Measurements from ENCODE around the gene CD2AP. TPM values are rescaled to one million over a fixed set of nuclear protein-coding genes. Genes with fewer than 3 reads are reported as not detected.
"Not testable (repeated sequence)": the region's sequence is repeated elsewhere in the genome, so short reads cannot be mapped to it uniquely, and the experiment has no call there.

CD2AP gene
- total and polyA plus RNA-seq, 2 experiments from 2014 or later = 13.7 to 48.0 TPM

GRCh38 chr6:47438481-47439347, 38.9 kb upstream of the CD2AP start:
- WGBS (ENCODE audit: low lambda C conversion rate, missing lambda C conversion rate) = 95% methylated on average over 8 of the region's 8 CpGs
- no peak for DNase-seq (ENCODE audit: low spot score)
- H3K4me2 ChIP-seq = no peak overlapping the region

GRCh38 chr6:47439348-47439668, 38.3 kb upstream of the CD2AP start:
- Histone ChIP-seq H3K79me2 (no peaks in the 10 kb centered on the region), H3K4me2 (no peak overlapping the region), H3K27ac (no peak overlapping the region), H3K27me3 (no peaks in the 10 kb centered on the region), H3K9me2 (replicated peaks; ENCODE audit: insufficient read depth) (no peaks in the 10 kb centered on the region), H3K36me3 (replicated peaks; ENCODE audit: insufficient read depth, low read depth) (no peaks in the 10 kb centered on the region), H3K4me1 (ENCODE audit: insufficient read depth) (no peaks in the 10 kb centered on the region), H3K4me3 (no peak overlapping the region), H4K20me1 (ENCODE audit: insufficient read depth, poor library complexity, severe bottlenecking) (no peaks in the 10 kb centered on the region), H2AFZ (no peak overlapping the region), H3K9me3 (ENCODE audit: low read depth) (no peaks in the 10 kb centered on the region)
- no peak for DNase-seq (ENCODE audit: low spot score)
- no peak for TF ChIP-seq EZH2 (IDR thresholded peaks at IDR 0.05; ENCODE audit: borderline replicate concordance)
- no peak for TF ChIP-seq EZH2phosphoT487 (IDR thresholded peaks at IDR 0.05; ENCODE audit: low read depth, severe bottlenecking, unreplicated experiment)
- TF ChIP-seq CTCF (IDR thresholded peaks at IDR 0.05; ENCODE audit: poor library complexity) = no peak
- 92% methylated on average over 2 of the region's 2 CpGs for WGBS (ENCODE audit: low lambda C conversion rate, missing lambda C conversion rate)

More at GRCh38 chr6:47438481-47439347, 38.9 kb upstream of the CD2AP start:
- Histone ChIP-seq H3K4me1 (ENCODE audit: insufficient read depth) (no peaks in the 10 kb centered on the region), H3K27me3 (no peaks in the 10 kb centered on the region), H3K27ac (no peak overlapping the region), H3K9me3 (ENCODE audit: low read depth) (no peaks in the 10 kb centered on the region), H3K4me3 (no peak overlapping the region), H2AFZ (no peak overlapping the region), H3K79me2 (no peaks in the 10 kb centered on the region), H3K36me3 (replicated peaks; ENCODE audit: insufficient read depth, low read depth) (no peaks in the 10 kb centered on the region), H4K20me1 (ENCODE audit: insufficient read depth, poor library complexity, severe bottlenecking) (no peaks in the 10 kb centered on the region), H3K9me2 (replicated peaks; ENCODE audit: insufficient read depth) (no peaks in the 10 kb centered on the region)
- no peak for TF ChIP-seq EZH2 (IDR thresholded peaks at IDR 0.05; ENCODE audit: borderline replicate concordance)
- TF ChIP-seq CTCF (IDR thresholded peaks at IDR 0.05; ENCODE audit: poor library complexity) = no peak
- TF ChIP-seq EZH2phosphoT487 (IDR thresholded peaks at IDR 0.05; ENCODE audit: low read depth, severe bottlenecking, unreplicated experiment) = no peak

- no peak for DNase-seq (ENCODE audit: low spot score)
- 73% methylated on average over 3 of the region's 3 CpGs for WGBS (ENCODE audit: low lambda C conversion rate, missing lambda C conversion rate)
- TF ChIP-seq EZH2phosphoT487 (IDR thresholded peaks at IDR 0.05; ENCODE audit: low read depth, severe bottlenecking, unreplicated experiment) (no peak), EZH2 (IDR thresholded peaks at IDR 0.05; ENCODE audit: borderline replicate concordance) (no peak), CTCF (IDR thresholded peaks at IDR 0.05; ENCODE audit: poor library complexity) (no peak)
Measured at GRCh38 chr6:47440719-47441118, 36.9 kb upstream of the CD2AP start.

GRCh38 chr6:47444964-47445363, 32.6 kb upstream of the CD2AP start:
- 90% methylated on average over 3 of the region's 3 CpGs for WGBS (ENCODE audit: low lambda C conversion rate, missing lambda C conversion rate)
- not testable (repeated sequence) for H3K4me1 ChIP-seq (ENCODE audit: insufficient read depth); H2AFZ ChIP-seq; H3K27ac ChIP-seq; H3K9me3 ChIP-seq (ENCODE audit: low read depth); H3K36me3 ChIP-seq (replicated peaks; ENCODE audit: insufficient read depth, low read depth); H3K79me2 ChIP-seq; H3K27me3 ChIP-seq; H3K4me2 ChIP-seq; H3K4me3 ChIP-seq; H3K9me2 ChIP-seq (replicated peaks; ENCODE audit: insufficient read depth); DNase-seq (ENCODE audit: low spot score); H4K20me1 ChIP-seq (ENCODE audit: insufficient read depth, poor library complexity, severe bottlenecking)

More at GRCh38 chr6:47440719-47441118, 36.9 kb upstream of the CD2AP start:
- no peak overlapping the region for H3K4me3 ChIP-seq
- no peak overlapping the region for H3K27ac ChIP-seq
- H3K9me3 ChIP-seq (ENCODE audit: low read depth) = no peaks in the 10 kb centered on the region
- H3K79me2 ChIP-seq = no peaks in the 10 kb centered on the region
- no peaks in the 10 kb centered on the region for H4K20me1 ChIP-seq (ENCODE audit: insufficient read depth, poor library complexity, severe bottlenecking)
- H3K9me2 ChIP-seq (replicated peaks; ENCODE audit: insufficient read depth) = no peaks in the 10 kb centered on the region
- H2AFZ ChIP-seq = no peak overlapping the region
- H3K27me3 ChIP-seq = no peaks in the 10 kb centered on the region
- no peaks in the 10 kb centered on the region for H3K36me3 ChIP-seq (replicated peaks; ENCODE audit: insufficient read depth, low read depth)
- H3K4me2 ChIP-seq = no peak overlapping the region
- H3K4me1 ChIP-seq (ENCODE audit: insufficient read depth) = no peaks in the 10 kb centered on the region
